ENCODE results near the gene A1BG. TPM values are rescaled to one million over a fixed set of nuclear protein-coding genes. Genes with fewer than 3 reads are reported as not detected.

A1BG gene
- total and polyA plus RNA-seq, 2 of the 13 experiments (the other 11 are each of a cell fraction or from before 2014, with no cell fraction given): 14.7 to 41.4 TPM

- TF ChIP-seq, protein P1, sequence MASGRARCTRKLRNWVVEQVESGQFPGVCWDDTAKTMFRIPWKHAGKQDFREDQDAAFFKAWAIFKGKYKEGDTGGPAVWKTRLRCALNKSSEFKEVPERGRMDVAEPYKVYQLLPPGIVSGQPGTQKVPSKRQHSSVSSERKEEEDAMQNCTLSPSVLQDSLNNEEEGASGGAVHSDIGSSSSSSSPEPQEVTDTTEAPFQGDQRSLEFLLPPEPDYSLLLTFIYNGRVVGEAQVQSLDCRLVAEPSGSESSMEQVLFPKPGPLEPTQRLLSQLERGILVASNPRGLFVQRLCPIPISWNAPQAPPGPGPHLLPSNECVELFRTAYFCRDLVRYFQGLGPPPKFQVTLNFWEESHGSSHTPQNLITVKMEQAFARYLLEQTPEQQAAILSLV (CRISPR knock-in tag; IDR thresholded peaks at IDR 0.05; ENCODE audit: borderline replicate concordance): peak; percentile 81
- TF ChIP-seq ZBTB20 (CRISPR knock-in tag; IDR thresholded peaks at IDR 0.05; ENCODE audit: borderline replicate concordance, low read depth): 0 out of 2 replicates have a peak, but pooled peaks have one; percentile 15
- 0 out of 2 replicates have a peak, but pooled peaks have one; percentile 47 for TF ChIP-seq SNAI1 (CRISPR knock-in tag; IDR thresholded peaks at IDR 0.05; ENCODE audit: borderline replicate concordance)
- TF ChIP-seq, protein P2, sequence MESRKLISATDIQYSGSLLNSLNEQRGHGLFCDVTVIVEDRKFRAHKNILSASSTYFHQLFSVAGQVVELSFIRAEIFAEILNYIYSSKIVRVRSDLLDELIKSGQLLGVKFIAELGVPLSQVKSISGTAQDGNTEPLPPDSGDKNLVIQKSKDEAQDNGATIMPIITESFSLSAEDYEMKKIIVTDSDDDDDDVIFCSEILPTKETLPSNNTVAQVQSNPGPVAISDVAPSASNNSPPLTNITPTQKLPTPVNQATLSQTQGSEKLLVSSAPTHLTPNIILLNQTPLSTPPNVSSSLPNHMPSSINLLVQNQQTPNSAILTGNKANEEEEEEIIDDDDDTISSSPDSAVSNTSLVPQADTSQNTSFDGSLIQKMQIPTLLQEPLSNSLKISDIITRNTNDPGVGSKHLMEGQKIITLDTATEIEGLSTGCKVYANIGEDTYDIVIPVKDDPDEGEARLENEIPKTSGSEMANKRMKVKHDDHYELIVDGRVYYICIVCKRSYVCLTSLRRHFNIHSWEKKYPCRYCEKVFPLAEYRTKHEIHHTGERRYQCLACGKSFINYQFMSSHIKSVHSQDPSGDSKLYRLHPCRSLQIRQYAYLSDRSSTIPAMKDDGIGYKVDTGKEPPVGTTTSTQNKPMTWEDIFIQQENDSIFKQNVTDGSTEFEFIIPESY (CRISPR knock-in tag; IDR thresholded peaks at IDR 0.05): no peak
- TF ChIP-seq HDAC1 (CRISPR knock-in tag; IDR thresholded peaks at IDR 0.05): peak; percentile 94
- peak; percentile 100 for TF ChIP-seq ZNF143 (CRISPR knock-in tag; IDR thresholded peaks at IDR 0.05)
- TF ChIP-seq, protein P3, sequence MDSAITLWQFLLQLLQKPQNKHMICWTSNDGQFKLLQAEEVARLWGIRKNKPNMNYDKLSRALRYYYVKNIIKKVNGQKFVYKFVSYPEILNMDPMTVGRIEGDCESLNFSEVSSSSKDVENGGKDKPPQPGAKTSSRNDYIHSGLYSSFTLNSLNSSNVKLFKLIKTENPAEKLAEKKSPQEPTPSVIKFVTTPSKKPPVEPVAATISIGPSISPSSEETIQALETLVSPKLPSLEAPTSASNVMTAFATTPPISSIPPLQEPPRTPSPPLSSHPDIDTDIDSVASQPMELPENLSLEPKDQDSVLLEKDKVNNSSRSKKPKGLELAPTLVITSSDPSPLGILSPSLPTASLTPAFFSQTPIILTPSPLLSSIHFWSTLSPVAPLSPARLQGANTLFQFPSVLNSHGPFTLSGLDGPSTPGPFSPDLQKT (CRISPR knock-in tag; IDR thresholded peaks at IDR 0.05; ENCODE audit: borderline replicate concordance): peak; percentile 78; the same call in 1 of the 2 replicates
- TF ChIP-seq FUBP1 (CRISPR knock-in tag; IDR thresholded peaks at IDR 0.05; ENCODE audit: borderline replicate concordance): no peak
- TF ChIP-seq, protein P4, sequence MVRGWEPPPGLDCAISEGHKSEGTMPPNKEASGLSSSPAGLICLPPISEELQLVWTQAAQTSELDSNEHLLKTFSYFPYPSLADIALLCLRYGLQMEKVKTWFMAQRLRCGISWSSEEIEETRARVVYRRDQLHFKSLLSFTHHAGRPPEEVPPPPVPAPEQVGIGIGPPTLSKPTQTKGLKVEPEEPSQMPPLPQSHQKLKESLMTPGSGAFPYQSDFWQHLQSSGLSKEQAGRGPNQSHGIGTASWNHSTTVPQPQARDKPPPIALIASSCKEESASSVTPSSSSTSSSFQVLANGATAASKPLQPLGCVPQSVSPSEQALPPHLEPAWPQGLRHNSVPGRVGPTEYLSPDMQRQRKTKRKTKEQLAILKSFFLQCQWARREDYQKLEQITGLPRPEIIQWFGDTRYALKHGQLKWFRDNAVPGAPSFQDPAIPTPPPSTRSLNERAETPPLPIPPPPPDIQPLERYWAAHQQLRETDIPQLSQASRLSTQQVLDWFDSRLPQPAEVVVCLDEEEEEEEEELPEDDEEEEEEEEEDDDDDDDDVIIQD (CRISPR knock-in tag; IDR thresholded peaks at IDR 0.05; ENCODE audit: low read depth): no peak
- TF ChIP-seq ZBTB42 (CRISPR knock-in tag; IDR thresholded peaks at IDR 0.05): no peak
- TF ChIP-seq, protein P5, sequence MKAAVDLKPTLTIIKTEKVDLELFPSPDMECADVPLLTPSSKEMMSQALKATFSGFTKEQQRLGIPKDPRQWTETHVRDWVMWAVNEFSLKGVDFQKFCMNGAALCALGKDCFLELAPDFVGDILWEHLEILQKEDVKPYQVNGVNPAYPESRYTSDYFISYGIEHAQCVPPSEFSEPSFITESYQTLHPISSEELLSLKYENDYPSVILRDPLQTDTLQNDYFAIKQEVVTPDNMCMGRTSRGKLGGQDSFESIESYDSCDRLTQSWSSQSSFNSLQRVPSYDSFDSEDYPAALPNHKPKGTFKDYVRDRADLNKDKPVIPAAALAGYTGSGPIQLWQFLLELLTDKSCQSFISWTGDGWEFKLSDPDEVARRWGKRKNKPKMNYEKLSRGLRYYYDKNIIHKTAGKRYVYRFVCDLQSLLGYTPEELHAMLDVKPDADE (CRISPR knock-in tag; IDR thresholded peaks at IDR 0.05): no peak
- no peak for TF ChIP-seq ZSCAN20 (CRISPR knock-in tag; IDR thresholded peaks at IDR 0.05; ENCODE audit: borderline replicate concordance)
- no peak for TF ChIP-seq ZSCAN22 (CRISPR knock-in tag; IDR thresholded peaks at IDR 0.05)
- peak; percentile 91; the same call in 1 of the 2 replicates for TF ChIP-seq FOXC1 (CRISPR knock-in tag; IDR thresholded peaks at IDR 0.05; ENCODE audit: borderline replicate concordance)
- no peak for TF ChIP-seq ZBTB49 (CRISPR knock-in tag; IDR thresholded peaks at IDR 0.05; ENCODE audit: borderline replicate concordance)
Observed at GRCh38 chr19:58305065-58305931, 48.0 kb downstream of the A1BG start, which contains the start of gene ERVK3-1 (continued).
